T-helper 1 cell treated with Interleukin-12 subunit alpha and Interleukin-12 subunit beta and Interleukin-4 antibody, amounts not matched to agents 30 ng/mL and 1 ng/mL, for 36 hours (primary cell): Measurements from ENCODE around the gene MPL. TPM values are rescaled to one million over a fixed set of nuclear protein-coding genes. Genes with fewer than 3 reads are reported as not detected.

Source experiments
- intact Hi-C: fragments of 100-400 bp; cut with micrococcal nuclease; formaldehyde crosslinking; loops from one replicate; pipeline ENCODE4 v1.15.1; 2024
- total RNA-seq: library from RNA; stranded (reverse); gene quantifications from 2 replicates; pipeline ENCODE4 v1.2.3, GENCODE V29; 2022

The MPL gene
- total RNA-seq, 1 donor from 2014 or later, result not detected

DNA sequence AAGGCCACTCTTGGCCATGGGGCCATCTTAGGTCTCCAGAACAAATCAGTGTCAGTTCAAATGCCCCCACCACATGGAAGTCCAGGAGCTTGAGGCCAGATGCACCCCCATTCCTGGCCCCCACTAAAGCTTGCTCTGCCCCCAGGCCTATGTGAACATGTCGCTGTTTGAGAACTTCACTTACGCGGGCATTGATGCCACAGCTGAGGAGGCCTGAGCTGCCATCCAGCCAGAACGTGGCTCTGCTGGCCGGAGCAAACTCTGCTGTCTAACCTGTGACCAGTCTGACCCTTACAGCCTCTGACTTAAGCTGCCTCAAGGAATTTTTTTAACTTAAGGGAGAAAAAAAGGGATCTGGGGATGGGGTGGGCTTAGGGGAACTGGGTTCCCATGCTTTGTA, 15.1 kb upstream of the MPL start:
- intact Hi-C loops, result no loop called here

DNA sequence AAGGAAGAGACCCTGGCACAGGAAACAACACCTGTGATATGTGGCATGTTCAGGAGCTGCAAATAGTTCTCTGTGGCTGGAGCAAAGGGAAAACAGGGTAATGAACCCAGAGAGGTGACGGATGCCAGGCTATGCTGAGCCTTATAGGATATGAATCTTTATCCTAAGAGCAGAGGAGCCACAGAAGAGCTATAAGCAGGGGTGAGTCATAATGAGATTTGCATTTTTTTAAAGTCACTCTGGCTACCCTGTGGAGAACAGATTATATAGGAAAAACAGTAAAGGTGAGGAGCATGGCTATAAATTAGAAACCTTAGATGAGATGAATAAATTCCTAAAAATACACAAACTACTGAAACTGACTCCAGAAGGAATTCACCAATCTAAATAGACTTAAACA, 12.8 kb upstream of the MPL start:
- intact Hi-C loops, result no loop called here

- intact Hi-C loops, result no loop called here
Observed at GRCh38 chr1:43325381-43325780, 12.2 kb upstream of the MPL start.

DNA sequence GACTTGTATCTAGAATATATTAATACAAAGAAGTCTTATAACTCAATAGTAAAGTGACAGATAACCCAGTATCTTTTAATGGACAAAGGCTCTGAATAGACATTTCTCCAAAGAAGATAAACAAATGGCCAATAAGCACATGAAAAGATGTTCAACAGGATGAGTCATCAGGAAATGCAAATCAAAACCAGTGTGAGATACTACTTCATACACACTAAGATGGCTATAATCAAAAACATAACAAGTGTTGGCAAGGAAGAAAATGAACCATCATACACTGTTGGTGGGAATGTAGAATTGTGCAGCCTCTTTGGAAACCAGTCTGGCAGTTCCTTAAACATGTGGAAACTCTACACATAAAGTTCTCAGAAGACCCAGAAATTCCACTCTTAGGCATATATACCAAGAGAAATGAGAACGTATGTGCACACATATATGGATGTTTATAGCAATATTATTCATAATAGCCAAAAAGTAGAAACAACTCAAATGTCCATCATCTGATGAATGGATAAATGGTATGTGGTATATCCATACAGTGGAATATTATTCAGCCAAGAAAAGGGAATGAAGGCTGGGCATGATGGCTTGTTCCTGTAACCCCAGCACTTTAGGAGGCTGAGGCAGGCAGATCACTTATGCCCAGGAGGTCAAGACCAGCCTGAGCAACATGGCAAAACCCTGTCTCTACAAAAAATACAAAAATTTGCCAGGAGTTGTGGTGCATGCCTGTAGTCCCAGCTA, 9.9 kb upstream of the MPL start:
- intact Hi-C loops, result no loop called here

GRCh38 chr1:43329995-43330751, 7.4 kb upstream of the MPL start:
- intact Hi-C loops, result no loop called here

DNA sequence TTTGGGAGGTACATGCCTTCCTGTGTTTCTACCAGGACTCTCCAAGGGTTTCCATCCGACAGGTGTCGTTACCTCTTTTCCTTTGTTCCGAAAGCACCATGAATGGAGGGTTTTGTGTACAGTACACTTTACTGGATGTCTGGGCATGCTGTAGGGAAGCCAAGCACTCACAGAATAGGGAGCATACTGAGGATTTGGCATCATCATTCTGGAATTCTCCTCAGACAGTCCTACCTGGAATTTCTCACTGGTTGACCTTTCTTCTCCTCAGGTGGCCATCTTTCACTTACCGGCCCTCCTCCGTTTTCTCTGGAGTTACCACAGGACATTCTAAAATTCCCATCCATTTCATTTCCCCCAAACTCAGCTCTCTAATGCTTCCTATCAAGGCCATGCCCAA, 5.9 kb upstream of the MPL start:
- intact Hi-C loops, result no loop called here

DNA sequence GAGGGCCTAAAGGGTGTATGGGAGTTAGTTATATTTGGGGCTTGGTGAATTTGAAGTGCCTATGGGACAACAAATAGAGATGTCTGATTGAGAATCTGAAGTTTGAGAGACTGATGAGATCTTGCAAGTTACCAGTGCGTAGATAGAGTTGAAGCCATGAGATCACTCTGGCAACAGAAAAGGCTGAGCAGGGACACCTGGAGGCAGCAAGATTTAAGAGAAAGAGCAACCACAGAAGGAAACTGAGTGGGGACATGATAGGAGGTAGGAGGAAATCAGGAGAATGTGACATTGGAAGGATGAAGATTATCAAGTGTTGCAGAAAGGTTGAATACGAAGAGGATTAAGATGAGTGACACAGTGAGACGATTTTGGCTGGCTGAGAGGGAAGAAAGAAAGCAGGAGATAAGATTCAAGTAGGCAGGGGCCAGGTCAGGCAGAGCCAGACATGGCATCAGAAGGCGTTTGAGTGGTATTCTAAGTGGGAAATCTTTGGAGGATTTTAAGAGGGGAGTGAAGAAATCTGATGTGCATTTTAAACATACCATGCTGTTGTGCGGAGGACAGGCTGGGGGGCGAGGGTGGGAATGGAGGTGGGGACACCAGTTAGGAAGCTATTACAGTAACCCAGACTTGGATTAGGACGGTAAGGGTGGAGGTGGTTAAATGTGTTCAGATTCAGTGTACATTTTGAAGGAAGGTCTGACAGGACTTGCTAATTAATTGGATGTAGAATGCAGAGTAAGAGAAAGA, 3.0 kb upstream of the MPL start:
- intact Hi-C loops, result no loop called here

DNA sequence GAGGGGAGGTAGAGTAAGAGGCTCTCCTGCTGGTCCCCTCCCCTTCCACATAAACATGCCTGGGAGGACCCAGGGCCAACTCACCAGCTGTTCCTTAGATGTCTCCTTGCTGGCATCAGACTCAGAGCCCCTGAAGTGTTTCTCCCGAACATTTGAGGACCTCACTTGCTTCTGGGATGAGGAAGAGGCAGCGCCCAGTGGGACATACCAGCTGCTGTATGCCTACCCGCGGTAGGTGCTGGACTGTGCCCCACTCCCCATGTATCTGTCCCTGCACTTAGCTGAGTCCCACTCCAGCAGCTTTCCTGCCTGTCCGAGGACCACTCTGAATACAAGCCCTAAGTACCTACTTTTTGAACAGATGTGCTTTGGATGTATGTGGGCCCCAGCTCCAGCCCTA, 383 bp downstream of the MPL start:
- intact Hi-C loops, result no loop called here

DNA sequence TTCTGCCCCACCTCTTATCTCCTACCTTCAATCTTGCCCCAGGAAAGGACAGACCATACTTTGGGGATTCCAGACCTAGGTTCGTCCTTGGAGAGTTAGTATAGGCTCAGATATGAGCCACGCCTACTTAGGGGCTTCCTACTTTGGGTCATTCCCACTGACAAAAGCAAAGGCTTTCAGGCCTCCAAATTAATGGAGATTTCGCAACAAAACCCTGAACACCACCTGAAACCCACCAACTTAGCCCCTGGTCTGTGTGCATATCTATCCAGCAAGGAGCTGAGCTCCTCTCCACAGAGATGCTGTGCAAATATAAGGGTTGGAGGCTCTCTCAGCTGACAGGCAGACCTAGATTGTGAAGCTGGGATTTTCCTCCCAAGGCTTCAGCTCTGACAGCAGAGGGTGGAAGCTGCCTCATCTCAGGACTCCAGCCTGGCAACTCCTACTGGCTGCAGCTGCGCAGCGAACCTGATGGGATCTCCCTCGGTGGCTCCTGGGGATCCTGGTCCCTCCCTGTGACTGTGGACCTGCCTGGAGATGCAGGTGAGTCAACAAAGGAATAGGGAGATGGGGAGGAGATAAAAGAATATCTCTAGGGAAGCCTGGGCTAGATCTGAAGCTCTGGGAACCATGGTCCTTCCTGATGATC, 2.1 kb downstream of the MPL start:
- intact Hi-C loops, result no loop called here

- intact Hi-C loops, result no loop called here
Observed at GRCh38 chr1:43340559-43340958, 2.9 kb downstream of the MPL start.

DNA sequence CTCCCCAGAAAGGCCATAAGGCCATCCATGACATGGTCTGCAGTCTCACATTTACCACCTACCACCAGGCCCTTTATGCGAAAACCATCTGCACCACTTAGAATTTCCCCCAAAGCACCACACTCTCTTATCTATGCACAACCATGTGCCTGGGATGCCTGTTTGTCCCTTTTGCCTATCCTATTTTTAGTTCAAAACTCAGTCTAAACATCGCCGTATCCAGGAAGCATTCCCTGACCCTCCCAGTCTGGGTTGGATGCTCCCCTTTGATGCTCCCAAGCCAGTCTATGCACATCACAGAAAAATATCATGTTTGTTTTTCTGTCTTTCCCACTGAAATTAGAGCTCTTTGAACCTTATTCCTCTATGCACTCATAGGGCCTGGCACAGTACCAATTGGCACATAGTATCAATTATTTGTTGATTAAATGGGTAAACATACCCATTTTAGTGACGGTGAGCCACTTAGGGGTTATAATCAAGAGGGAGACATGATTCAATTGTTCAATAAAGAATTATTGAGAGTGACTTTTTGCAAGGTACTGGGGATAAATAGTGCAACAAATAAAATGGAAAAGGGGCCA, 6.7 kb downstream of the MPL start:
- intact Hi-C loops, result no loop called here

DNA sequence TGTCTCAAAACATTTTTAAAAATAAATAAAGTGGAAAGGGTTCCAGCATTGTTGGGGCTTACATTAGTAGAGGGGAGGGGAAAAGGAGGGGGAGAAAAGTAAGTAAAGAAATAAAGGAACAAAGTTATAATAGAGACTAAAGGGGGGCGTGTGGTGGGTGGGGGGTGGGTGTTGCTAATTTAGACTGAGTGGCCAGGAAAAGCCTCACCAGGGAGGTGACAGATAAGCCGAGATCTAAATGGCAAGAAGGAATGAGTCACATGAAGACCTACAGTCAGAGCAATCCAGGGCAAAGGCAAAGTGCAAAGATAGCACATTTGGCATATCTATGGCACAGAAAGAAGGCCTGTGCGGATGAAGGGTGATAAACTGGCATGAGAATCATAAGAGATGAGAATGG, 7.5 kb downstream of the MPL start:
- intact Hi-C loops, result no loop called here

GRCh38 chr1:43346636-43347035, 9.0 kb downstream of the MPL start:
- intact Hi-C loops, result no loop called here

- intact Hi-C loops, result no loop called here
Observed at GRCh38 chr1:43348343-43348808, 10.8 kb downstream of the MPL start.

GRCh38 chr1:43348809-43349593, 11.4 kb downstream of the MPL start:
- intact Hi-C loops, result loop anchor here (1.0 kb wide), 1 partner anchor 9 kb away; the partner anchor contains the start of gene CDC20

GRCh38 chr1:43349594-43350306, 12.1 kb downstream of the MPL start:
- intact Hi-C loops, result loop anchor here (1.0 kb wide), 1 partner anchor 9 kb away; the partner anchor contains the start of gene CDC20

- intact Hi-C loops, result no loop called here
Observed at GRCh38 chr1:43350976-43351375, 13.4 kb downstream of the MPL start.

GRCh38 chr1:43351421-43352350, 14.1 kb downstream of the MPL start:
- intact Hi-C loops, result no loop called here

- intact Hi-C loops, result no loop called here
Observed at GRCh38 chr1:43352351-43352705, 14.7 kb downstream of the MPL start.
